ENCODE measurements around the gene RGP1. TPM values are rescaled to one million over a fixed set of nuclear protein-coding genes. Genes with fewer than 3 reads are reported as not detected.
A peak's percentile ranks its signal among the peaks of the same experiment; 100 is the strongest.

Gene RGP1
- total RNA-seq, 1 donor from 2014 or later = 27.2 TPM

DNA sequence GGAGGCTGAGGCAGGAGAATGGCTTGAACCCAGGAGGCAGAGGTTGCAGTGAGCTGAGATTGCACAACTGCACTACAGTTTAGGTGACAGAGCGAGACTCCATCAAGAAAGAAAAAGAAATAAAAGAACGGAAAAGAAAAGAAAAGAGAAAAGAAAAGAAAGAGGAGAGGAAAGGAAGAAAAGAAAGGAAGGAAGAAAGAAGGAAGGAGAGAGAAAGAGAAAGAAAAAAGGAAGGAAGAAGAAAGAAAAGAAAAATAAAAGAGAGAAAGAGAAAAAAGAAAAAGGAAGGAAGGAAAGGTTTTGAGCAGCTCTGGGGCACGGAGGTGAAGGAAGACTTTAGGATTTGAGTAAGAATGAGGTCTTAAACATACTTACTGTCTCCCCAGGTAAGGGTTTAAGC lies 35.5 kb upstream of the RGP1 start:
- Mint-ChIP-seq H3K27ac (ENCODE audit: unreplicated experiment) (no peak overlapping the region), H3K27me3 (ENCODE audit: low read depth, unreplicated experiment) (no peaks in the 10 kb centered on the region), H3K9me3 (ENCODE audit: unreplicated experiment) (no peaks in the 10 kb centered on the region), H3K4me3 (ENCODE audit: unreplicated experiment) (no peak overlapping the region), H3K36me3 (ENCODE audit: low read depth, unreplicated experiment) (peaks cover 40% of the 10 kb centered on the region), H3K4me1 (ENCODE audit: low read depth, unreplicated experiment) (peaks cover 12% of the 10 kb centered on the region)
- no peaks in the 10 kb centered on the region for H3K4me1 ChIP-seq (ENCODE audit: insufficient read depth, low read length)
- H3K4me2 ChIP-seq (ENCODE audit: low read length) = no peak overlapping the region
- DNase-seq (ENCODE audit: low read depth) (no peak), FAIRE-seq (no peak)
- H3K4me3 ChIP-seq (ENCODE audit: insufficient read depth, low read depth, low read length) = no peak overlapping the region
- peaks cover 85% of the 10 kb centered on the region for H3K36me3 ChIP-seq (ENCODE audit: insufficient read depth, low read length)
- H3K9ac ChIP-seq (ENCODE audit: low read length) = no peak overlapping the region
- no peak for TF ChIP-seq CTCF (IDR thresholded peaks at IDR 0.05; ENCODE audit: insufficient read depth, low read depth, low read length)
- TF ChIP-seq EZH2 (IDR thresholded peaks at IDR 0.05; ENCODE audit: insufficient read depth, low read length) = no peak
- H2AFZ ChIP-seq (ENCODE audit: low read depth, low read length) = no peak overlapping the region
- H4K20me1 ChIP-seq (ENCODE audit: insufficient read depth, low read length) = peaks cover 90% of the 10 kb centered on the region
- no peak overlapping the region for H3K27ac ChIP-seq (ENCODE audit: low read depth, low read length)
- peaks cover 60% of the 10 kb centered on the region for H3K79me2 ChIP-seq (ENCODE audit: insufficient read depth, low read length)
- no peaks in the 10 kb centered on the region for H3K27me3 ChIP-seq (ENCODE audit: insufficient read depth, low read length)
- no peaks in the 10 kb centered on the region for H3K9me3 ChIP-seq (ENCODE audit: insufficient read depth, low read depth, low read length)

DNA sequence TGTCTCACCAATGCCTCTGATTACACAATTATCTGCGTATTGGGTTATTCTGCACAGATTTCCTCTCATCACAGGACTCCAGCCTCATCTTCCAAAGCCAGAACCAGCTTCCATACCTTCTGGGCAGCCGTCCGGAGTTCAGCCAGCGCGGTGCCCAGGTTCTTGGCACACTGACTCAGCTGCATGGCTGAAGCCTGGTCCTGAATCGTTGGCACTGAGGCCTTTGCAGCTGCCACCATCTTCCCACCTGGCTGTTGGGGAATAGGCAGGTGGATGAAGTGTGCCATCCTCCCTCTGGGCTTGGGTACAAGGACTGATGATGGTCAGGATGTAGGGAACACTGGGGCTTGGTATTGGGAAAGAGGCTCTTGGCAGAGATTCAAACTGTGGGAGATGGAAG lies 35.0 kb upstream of the RGP1 start:
- no peak overlapping the region for H3K4me2 ChIP-seq (ENCODE audit: low read length)
- H3K9ac ChIP-seq (ENCODE audit: low read length) = no peak overlapping the region
- Mint-ChIP-seq H3K4me1 (ENCODE audit: low read depth, unreplicated experiment) (peaks cover 12% of the 10 kb centered on the region), H3K27me3 (ENCODE audit: low read depth, unreplicated experiment) (no peaks in the 10 kb centered on the region), H3K9me3 (ENCODE audit: unreplicated experiment) (no peaks in the 10 kb centered on the region), H3K36me3 (ENCODE audit: low read depth, unreplicated experiment) (peaks cover 38% of the 10 kb centered on the region), H3K27ac (ENCODE audit: unreplicated experiment) (no peak overlapping the region), H3K4me3 (ENCODE audit: unreplicated experiment) (peak overlapping the region; percentile 14)
- H2AFZ ChIP-seq (ENCODE audit: low read depth, low read length) = no peak overlapping the region
- H3K9me3 ChIP-seq (ENCODE audit: insufficient read depth, low read depth, low read length) = no peaks in the 10 kb centered on the region
- no peak overlapping the region for H3K4me3 ChIP-seq (ENCODE audit: insufficient read depth, low read depth, low read length)
- no peak for DNase-seq (ENCODE audit: low read depth)
- H3K79me2 ChIP-seq (ENCODE audit: insufficient read depth, low read length) = peaks cover 65% of the 10 kb centered on the region
- H3K36me3 ChIP-seq (ENCODE audit: insufficient read depth, low read length) = peaks cover 87% of the 10 kb centered on the region
- no peak for FAIRE-seq
- no peaks in the 10 kb centered on the region for H3K4me1 ChIP-seq (ENCODE audit: insufficient read depth, low read length)
- H3K27me3 ChIP-seq (ENCODE audit: insufficient read depth, low read length) = no peaks in the 10 kb centered on the region
- no peak for TF ChIP-seq CTCF (IDR thresholded peaks at IDR 0.05; ENCODE audit: insufficient read depth, low read depth, low read length)
- no peak for TF ChIP-seq EZH2 (IDR thresholded peaks at IDR 0.05; ENCODE audit: insufficient read depth, low read length)
- peaks cover 90% of the 10 kb centered on the region for H4K20me1 ChIP-seq (ENCODE audit: insufficient read depth, low read length)
- no peak overlapping the region for H3K27ac ChIP-seq (ENCODE audit: low read depth, low read length)

GRCh38 chr9:35714579-35715252 lies 34.4 kb upstream of the RGP1 start:
- Histone ChIP-seq H3K9ac (ENCODE audit: low read length) (no peak overlapping the region), H3K27me3 (ENCODE audit: insufficient read depth, low read length) (no peaks in the 10 kb centered on the region), H3K36me3 (ENCODE audit: insufficient read depth, low read length) (peaks cover 88% of the 10 kb centered on the region), H2AFZ (ENCODE audit: low read depth, low read length) (no peak overlapping the region), H3K4me2 (ENCODE audit: low read length) (no peak overlapping the region), H3K4me3 (ENCODE audit: insufficient read depth, low read depth, low read length) (no peak overlapping the region), H3K9me3 (ENCODE audit: insufficient read depth, low read depth, low read length) (no peaks in the 10 kb centered on the region), H3K27ac (ENCODE audit: low read depth, low read length) (no peak overlapping the region), H3K79me2 (ENCODE audit: insufficient read depth, low read length) (peaks cover 71% of the 10 kb centered on the region), H4K20me1 (ENCODE audit: insufficient read depth, low read length) (peaks cover 93% of the 10 kb centered on the region), H3K4me1 (ENCODE audit: insufficient read depth, low read length) (no peaks in the 10 kb centered on the region)
- H3K27me3 Mint-ChIP-seq (ENCODE audit: low read depth, unreplicated experiment) = no peaks in the 10 kb centered on the region
- DNase-seq (ENCODE audit: low read depth) = no peak
- peak overlapping the region; percentile 14 for H3K4me3 Mint-ChIP-seq (ENCODE audit: unreplicated experiment)
- H3K4me1 Mint-ChIP-seq (ENCODE audit: low read depth, unreplicated experiment) = peaks cover 12% of the 10 kb centered on the region
- TF ChIP-seq EZH2 (IDR thresholded peaks at IDR 0.05; ENCODE audit: insufficient read depth, low read length) (no peak), CTCF (IDR thresholded peaks at IDR 0.05; ENCODE audit: insufficient read depth, low read depth, low read length) (no peak)
- peak overlapping the region; percentile 55 for H3K27ac Mint-ChIP-seq (ENCODE audit: unreplicated experiment)
- no peak for FAIRE-seq
- peaks cover 44% of the 10 kb centered on the region for H3K36me3 Mint-ChIP-seq (ENCODE audit: low read depth, unreplicated experiment)
- H3K9me3 Mint-ChIP-seq (ENCODE audit: unreplicated experiment) = no peaks in the 10 kb centered on the region

Measured in astrocyte (in vitro differentiated cells and primary cell).